PC-3 (cell line): ENCODE data around the gene KIF6. TPM values are rescaled to one million over a fixed set of nuclear protein-coding genes. Genes with fewer than 3 reads are reported as not detected.

Experiments
- ATAC-seq: fragments of 200-7000 bp; cut with Tn5 transposase; 2 replicates; pipeline ENCODE4 v1.9.1; 2020; ENCODE audit warnings: mild to moderate bottlenecking, moderate library complexity
- BruUV-seq: library from RNA; stranded (reverse); fragments of 400-500 nt; replicated peaks from 2 replicates; lab custom pipeline; 2021; lab: Mats Ljungman, UMichigan
- CTCF ChIA-PET: fragments of 300-600 bp; sonication (Branson Sonifier 250); formaldehyde crosslinking; loops from one replicate; lab custom pipeline; 2022; ENCODE audit warnings: antibody characterized with exemption; lab: Charles Lee
- POLR2A ChIA-PET: fragments of 300-600 bp; sonication (Branson Sonifier 250); formaldehyde crosslinking; loops from one replicate; lab custom pipeline; 2022; ENCODE audit warnings: antibody characterized with exemption; ENCODE audit not compliant: unreplicated experiment; lab: Charles Lee
- DNase-seq: peaks from one replicate; pipeline ENCODE4 v3.0.0-alpha.2; 2015
- H2AFZ ChIP-seq: fragments of 300-600 bp; sonication (generic); 2 replicates; pipeline ENCODE4 v1.6.0; 2016; ENCODE audit warnings: antibody characterized with exemption, low read length
- H3F3A ChIP-seq: fragments of 300-600 bp; sonication (generic); one replicate; pipeline ENCODE4 v1.6.0; 2017; ENCODE audit warnings: antibody characterized with exemption, low read length, control low read depth, mild to moderate bottlenecking; ENCODE audit not compliant: unreplicated experiment
- H3K27ac ChIP-seq: fragments of 300-600 bp; sonication (generic); 2 replicates; pipeline ENCODE4 v1.5.1; 2016; ENCODE audit warnings: mild to moderate bottlenecking, low read length
- H3K27me3 ChIP-seq: fragments of 300-600 bp; sonication (generic); 2 replicates; pipeline ENCODE4 v1.6.1; 2016; ENCODE audit warnings: low read length, mixed read lengths
- H3K36me3 ChIP-seq: fragments of 300-600 bp; sonication (generic); 2 replicates; pipeline ENCODE4 v1.6.1; 2016; ENCODE audit warnings: low read depth, mixed run types, low read length, mixed read lengths
- H3K4me1 ChIP-seq: fragments of 300-600 bp; sonication (generic); 2 replicates; pipeline ENCODE4 v1.5.1; 2016; ENCODE audit warnings: low read length; ENCODE audit not compliant: insufficient read depth
- H3K4me2 ChIP-seq: fragments of 300-600 bp; sonication (generic); 2 replicates; pipeline ENCODE4 v1.6.0; 2016; ENCODE audit warnings: low read length
- H3K4me3 ChIP-seq: fragments of 300-600 bp; sonication (generic); 2 replicates; pipeline ENCODE4 v1.5.1; 2016; ENCODE audit warnings: mild to moderate bottlenecking, low read length, mixed read lengths
- H3K79me2 ChIP-seq: fragments of 300-600 bp; sonication (generic); 2 replicates; pipeline ENCODE4 v1.6.1; 2017; ENCODE audit warnings: low read length, mixed read lengths
- H3K9ac ChIP-seq: fragments of 300-600 bp; sonication (generic); 2 replicates; pipeline ENCODE4 v1.6.0; 2016; ENCODE audit warnings: mild to moderate bottlenecking, low read length
- H3K9me2 ChIP-seq: fragments of 300-600 bp; sonication (generic); replicated peaks from 2 replicates; pipeline ENCODE4 v1.6.1; 2016; ENCODE audit warnings: mixed run types, low read length, mixed read lengths
- H3K9me3 ChIP-seq: fragments of 300-600 bp; sonication (generic); 2 replicates; pipeline ENCODE4 v1.6.1; 2016; ENCODE audit warnings: low read length, mixed read lengths
- H4K20me1 ChIP-seq: fragments of 300-600 bp; sonication (generic); 2 replicates; pipeline ENCODE4 v1.6.1; 2016; ENCODE audit warnings: low read length, mixed read lengths
- CTCF ChIP-seq: fragments of 300-600 bp; sonication (generic); conservative IDR thresholded peaks from 2 replicates; pipeline ENCODE4 v1.5.1; 2017; ENCODE audit warnings: antibody characterized with exemption, low read depth, mild to moderate bottlenecking, low read length
- EZH2 ChIP-seq: fragments of 300-600 bp; sonication (generic); IDR thresholded peaks from one replicate; pipeline ENCODE4 v1.6.1; 2017; ENCODE audit warnings: antibody characterized with exemption, mild to moderate bottlenecking, low read length; ENCODE audit not compliant: unreplicated experiment
- EZH2phosphoT487 ChIP-seq: fragments of 300-600 bp; sonication (generic); IDR thresholded peaks from 2 replicates; pipeline ENCODE4 v1.6.1; 2018; ENCODE audit warnings: mild to moderate bottlenecking, antibody characterized with exemption, low read length, borderline replicate concordance
- intact Hi-C: fragments of 100-400 bp; cut with micrococcal nuclease; formaldehyde crosslinking; loops from 2 replicates; pipeline ENCODE4 v1.9.0; 2023
- total RNA-seq: library from RNA; depleted of rRNA; stranded (reverse); fragments of >200 nt; gene quantifications from 2 replicates; pipeline ENCODE4 v1.2.3, GENCODE V29; 2014

Gene KIF6
- total RNA-seq, 1 experiment from 2014 or later: 0.07 TPM

- no peaks in the 10 kb centered on the region for H3K4me1 ChIP-seq
- H3K9me3 ChIP-seq: no peaks in the 10 kb centered on the region
- H4K20me1 ChIP-seq: no peaks in the 10 kb centered on the region
- H3K9me2 ChIP-seq: no peaks in the 10 kb centered on the region
- CTCF ChIA-PET: no interaction called here
- no peaks in the 10 kb centered on the region for H3F3A ChIP-seq
- H2AFZ ChIP-seq: no peak overlapping the region
- intact Hi-C loops: no loop called here
- no peak for ATAC-seq
- H3K79me2 ChIP-seq: no peaks in the 10 kb centered on the region
- 0 out of 2 replicates have a peak, but pooled peaks cover 3% of the 10 kb centered on the region for H3K27me3 ChIP-seq
- H3K9ac ChIP-seq: no peak overlapping the region
- H3K27ac ChIP-seq: no peak overlapping the region
- no peak overlapping the region for H3K4me2 ChIP-seq
- POLR2A ChIA-PET: no interaction called here
- DNase-seq: no peak
- no peak for TF ChIP-seq CTCF
- no peak for TF ChIP-seq EZH2phosphoT487
- no peak for TF ChIP-seq EZH2
- H3K4me3 ChIP-seq: no peak overlapping the region
- BruUV-seq: no TSS peak
- no peaks in the 10 kb centered on the region for H3K36me3 ChIP-seq
These were observed 59.3 kb downstream of the KIF6 start for GRCh38 chr6:39665861-39666260.

- no peak for TF ChIP-seq CTCF
- TF ChIP-seq EZH2phosphoT487: no peak
- no peaks in the 10 kb centered on the region for H3F3A ChIP-seq
- H3K9me3 ChIP-seq: no peaks in the 10 kb centered on the region
- H3K9me2 ChIP-seq: no peaks in the 10 kb centered on the region
- no peak overlapping the region for H2AFZ ChIP-seq
- no peak overlapping the region for H3K9ac ChIP-seq
- no peaks in the 10 kb centered on the region for H3K79me2 ChIP-seq
- intact Hi-C loops: no loop called here
- ChIA-PET CTCF (no interaction called here), POLR2A (no interaction called here)
- no peaks in the 10 kb centered on the region for H3K4me1 ChIP-seq
- BruUV-seq: no TSS peak
- no peak for ATAC-seq
- no peaks in the 10 kb centered on the region for H4K20me1 ChIP-seq
- H3K36me3 ChIP-seq: no peaks in the 10 kb centered on the region
- no peak overlapping the region for H3K4me3 ChIP-seq
- no peak overlapping the region for H3K27ac ChIP-seq
- H3K27me3 ChIP-seq: 0 out of 2 replicates have a peak, but pooled peaks cover 3% of the 10 kb centered on the region
- DNase-seq: no peak
- no peak overlapping the region for H3K4me2 ChIP-seq
These were observed 61.0 kb downstream of the KIF6 start for GRCh38 chr6:39664173-39664572.

- POLR2A ChIA-PET: no interaction called here
These were observed 67.7 kb downstream of the KIF6 start for GRCh38 chr6:39657355-39658135.

More at GRCh38 chr6:39657355-39658135, 67.7 kb downstream of the KIF6 start:
- Histone ChIP-seq H4K20me1 (no peaks in the 10 kb centered on the region), H3F3A (no peaks in the 10 kb centered on the region), H3K79me2 (no peaks in the 10 kb centered on the region), H3K9me3 (no peaks in the 10 kb centered on the region), H3K36me3 (no peaks in the 10 kb centered on the region), H3K9ac (no peak overlapping the region), H3K27ac (no peak overlapping the region), H3K4me1 (no peaks in the 10 kb centered on the region), H3K9me2 (no peaks in the 10 kb centered on the region), H3K4me2 (no peak overlapping the region), H2AFZ (no peak overlapping the region), H3K27me3 (0 out of 2 replicates have a peak, but pooled peaks cover 8% of the 10 kb centered on the region), H3K4me3 (no peak overlapping the region)
- no peak for DNase-seq
- CTCF ChIA-PET: no interaction called here
- intact Hi-C loops: no loop called here
- no peak for TF ChIP-seq EZH2
- BruUV-seq: no TSS peak
- ATAC-seq: no peak
